HG03060 (cell line): ENCODE data around the gene OXT.

ENCODE experiments used
- ATAC-seq: cut with Tn5 transposase; IDR thresholded peaks from one replicate; pipeline ENCODE4 v1.9.1; 2021; ENCODE audit warnings: low read depth, moderate number of reproducible peaks; ENCODE audit not compliant: unreplicated experiment

The OXT gene

GRCh38 chr20:3084283-3084985 lies 13.0 kb downstream of the OXT start, which contains the start of gene AVP:
TSS of gene AVP (minus strand) at chr20:3084724. CDS start at chr20:3084674, 50 bp downstream.
- ATAC-seq: no peak

- no peak for ATAC-seq
Measured at GRCh38 chr20:3084986-3085360, 13.6 kb downstream of the OXT start.

GRCh38 chr20:3085571-3086072 lies 14.2 kb downstream of the OXT start:
- no peak for ATAC-seq

GRCh38 chr20:3088031-3088430 lies 16.6 kb downstream of the OXT start:
- ATAC-seq: no peak

GRCh38 chr20:3090565-3090964 lies 19.1 kb downstream of the OXT start:
- ATAC-seq: no peak

- no peak for ATAC-seq
Measured at GRCh38 chr20:3092611-3093379, 21.4 kb downstream of the OXT start.

GRCh38 chr20:3093861-3094361 lies 22.5 kb downstream of the OXT start:
- ATAC-seq: no peak

- no peak for ATAC-seq
Measured at GRCh38 chr20:3094848-3095629, 23.6 kb downstream of the OXT start.

- ATAC-seq: no peak
Measured at GRCh38 chr20:3100480-3100879, 29.1 kb downstream of the OXT start.

GRCh38 chr20:3101251-3101650 lies 29.8 kb downstream of the OXT start:
- no peak for ATAC-seq

- ATAC-seq: no peak
Measured at GRCh38 chr20:3101737-3102574, 30.5 kb downstream of the OXT start.

GRCh38 chr20:3102575-3103368 lies 31.4 kb downstream of the OXT start:
- ATAC-seq: no peak

- no peak for ATAC-seq
Measured at GRCh38 chr20:3103369-3104032, 32.1 kb downstream of the OXT start.

- ATAC-seq: no peak
Measured at GRCh38 chr20:3105256-3106137, 34.1 kb downstream of the OXT start.

GRCh38 chr20:3106185-3106584 lies 34.8 kb downstream of the OXT start:
- no peak for ATAC-seq

- no peak for ATAC-seq
Measured at GRCh38 chr20:3106658-3107463, 35.4 kb downstream of the OXT start.

- ATAC-seq: no peak
Measured at GRCh38 chr20:3107464-3108025, 36.1 kb downstream of the OXT start.
